Measurements from ENCODE around the gene LAMA3.

The LAMA3 gene

GRCh38 chr18:23878336-23878900 lies 189.2 kb downstream of the LAMA3 start:
- no peak overlapping the region for H3K4me3 ChIP-seq (ENCODE audit: low read length)
- TF ChIP-seq CTCF (IDR thresholded peaks at IDR 0.05; ENCODE audit: insufficient read depth, low read depth, low read length, missing control alignments), result no peak
- no peak for DNase-seq (ENCODE audit: low read depth)

GRCh38 chr18:23879126-23879525 lies 189.9 kb downstream of the LAMA3 start:
- no peak for DNase-seq (ENCODE audit: low read depth)
- H3K4me3 ChIP-seq (ENCODE audit: low read length), result no peak overlapping the region
- TF ChIP-seq CTCF (IDR thresholded peaks at IDR 0.05; ENCODE audit: insufficient read depth, low read depth, low read length, missing control alignments), result no peak

GRCh38 chr18:23879544-23879943 lies 190.3 kb downstream of the LAMA3 start:
- DNase-seq (ENCODE audit: low read depth), result no peak
- no peak for TF ChIP-seq CTCF (IDR thresholded peaks at IDR 0.05; ENCODE audit: insufficient read depth, low read depth, low read length, missing control alignments)
- H3K4me3 ChIP-seq (ENCODE audit: low read length), result no peak overlapping the region

GRCh38 chr18:23879966-23880565 lies 190.8 kb downstream of the LAMA3 start:
- no peak overlapping the region for H3K4me3 ChIP-seq (ENCODE audit: low read length)
- no peak for TF ChIP-seq CTCF (IDR thresholded peaks at IDR 0.05; ENCODE audit: insufficient read depth, low read depth, low read length, missing control alignments)
- no peak for DNase-seq (ENCODE audit: low read depth)

GRCh38 chr18:23880931-23881617 lies 191.8 kb downstream of the LAMA3 start:
- no peak for TF ChIP-seq CTCF (IDR thresholded peaks at IDR 0.05; ENCODE audit: insufficient read depth, low read depth, low read length, missing control alignments)

GRCh38 chr18:23881778-23882177 lies 192.5 kb downstream of the LAMA3 start:
- DNase-seq (ENCODE audit: low read depth), result no peak
- H3K4me3 ChIP-seq (ENCODE audit: low read length), result no peak overlapping the region
- TF ChIP-seq CTCF (IDR thresholded peaks at IDR 0.05; ENCODE audit: insufficient read depth, low read depth, low read length, missing control alignments), result no peak

More at GRCh38 chr18:23880931-23881617, 191.8 kb downstream of the LAMA3 start:
- H3K4me3 ChIP-seq (ENCODE audit: low read length), result no peak overlapping the region
- no peak for DNase-seq (ENCODE audit: low read depth)
